HepG2 (cell line): Measurements from ENCODE around the gene SLC7A4. TPM values are rescaled to one million over a fixed set of nuclear protein-coding genes. Genes with fewer than 3 reads are reported as not detected.

Experiments
- E2F5 ChIP-seq: sonication (generic); formaldehyde crosslinking; conservative IDR thresholded peaks from 2 replicates; pipeline ENCODE4 v1.4.0; 2020; ENCODE audit warnings: missing genetic modification reagents
- ELF4 ChIP-seq: sonication (generic); formaldehyde crosslinking; IDR thresholded peaks from 2 replicates; pipeline ENCODE4 v1.5.0; 2020; ENCODE audit warnings: missing genetic modification reagents, mild to moderate bottlenecking, moderate library complexity, borderline replicate concordance
- FOXO4 ChIP-seq: sonication (generic); formaldehyde crosslinking; conservative IDR thresholded peaks from 2 replicates; pipeline ENCODE4 v1.8.1; 2023; ENCODE audit warnings: missing genetic modification reagents
- GMEB1 ChIP-seq: sonication (generic); formaldehyde crosslinking; IDR thresholded peaks from 2 replicates; pipeline ENCODE4 v1.5.1; 2020; ENCODE audit warnings: missing genetic modification reagents, mild to moderate bottlenecking, borderline replicate concordance
- HOXD1 ChIP-seq: sonication (generic); formaldehyde crosslinking; IDR thresholded peaks from 2 replicates; pipeline ENCODE4 v1.5.0; 2020; ENCODE audit warnings: missing genetic modification reagents
- LCORL ChIP-seq, 2 experiments: fragments of 450-650 bp in 1 of 2; sonication (generic) in 1 of 2; formaldehyde crosslinking in 1 of 2; IDR thresholded peaks; 2 replicates each; pipeline versions ENCODE4 v1.5.0 to v1.6.1; 2017 to 2020; ENCODE audit warnings: antibody characterized with exemption in 1 of 2, missing genetic modification reagents in 1 of 2
- PHF5A ChIP-seq: IDR thresholded peaks from one replicate; pipeline ENCODE4 v1.6.1; 2018; ENCODE audit warnings: low read depth, missing genetic modification reagents; ENCODE audit not compliant: unreplicated experiment
- ZBTB7A ChIP-seq: sonication (generic); formaldehyde crosslinking; IDR thresholded peaks from 2 replicates; pipeline ENCODE4 v1.8.0; 2022; ENCODE audit warnings: mild to moderate bottlenecking, missing genetic modification reagents
- ZZZ3 ChIP-seq: sonication (generic); formaldehyde crosslinking; IDR thresholded peaks from 2 replicates; pipeline ENCODE4 v1.4.0; 2020; ENCODE audit warnings: missing genetic modification reagents, mild to moderate bottlenecking, borderline replicate concordance
- polyA plus RNA-seq, 8 experiments: library from polyadenylated mRNA; depleted of rRNA in 3 of 8; stranded (reverse) in 7 of 8; unstranded in 1 of 8; fragments of >200 nt; fragmentation: Illumina TruSeq in 4 of 8; extraction: Trizol in 4 of 8; gene quantifications; 2 replicates each; pipeline versions ENCODE4 v1.2.1 to v1.2.3, GENCODE V29; 2011 to 2016; ENCODE audit warnings: low read depth in 4 of 8, missing spikeins in 1 of 8, mixed read lengths in 1 of 8; ENCODE audit not compliant: insufficient read depth in 1 of 8
- total RNA-seq, 5 experiments: library from RNA; depleted of rRNA; stranded (reverse); fragments of >200 nt; fragmentation: Illumina TruSeq; extraction: Trizol; gene quantifications; 2 replicates each; pipeline ENCODE4 v1.2.3, GENCODE V29; 2016; ENCODE audit warnings: low read depth in 1 of 5

Gene SLC7A4
- total and polyA plus RNA-seq, 2 of the 13 experiments (the other 11 are each of a cell fraction or from before 2014, with no cell fraction given) = not detected

- TF ChIP-seq ELF4 (CRISPR knock-in tag) (no peak), GMEB1 (CRISPR knock-in tag) (no peak), HOXD1 (CRISPR knock-in tag) (no peak), LCORL (IDR thresholded peaks at IDR 0.05) (no peak), LCORL (CRISPR knock-in tag; IDR thresholded peaks at IDR 0.05) (no peak), ZZZ3 (no peak), ZBTB7A (CRISPR knock-in tag) (no peak), E2F5 (CRISPR knock-in tag) (no peak), FOXO4 (CRISPR knock-in tag) (no peak), PHF5A (no peak)
- TF ChIP-seq, all 625 proteins: peak for 11
Observed at GRCh38 chr22:20980938-20981722, 51.2 kb downstream of the SLC7A4 start (continued).
